H1 (cell line): ENCODE results near the gene TLK1. TPM values are rescaled to one million over a fixed set of nuclear protein-coding genes. Genes with fewer than 3 reads are reported as not detected.

ENCODE experiments used
- CTCF ChIA-PET: fragments of 300-600 bp; sonication (Branson Sonifier 250); formaldehyde crosslinking; loops from one replicate; lab custom pipeline; 2021; ENCODE audit not compliant: partially characterized antibody; lab: Charles Lee
- POLR2A ChIA-PET: fragments of 300-600 bp; sonication (Branson Sonifier 250); formaldehyde crosslinking; loops from one replicate; lab custom pipeline; 2021; ENCODE audit warnings: inconsistent platforms; ENCODE audit not compliant: partially characterized antibody; lab: Charles Lee
- DNase-seq, 2 experiments: peaks; one replicate each; pipeline versions ENCODE4 v3.0.0 to v3.0.0-alpha.2; 2010 to 2022; ENCODE audit warnings: low spot score in 2 of 2, low read depth in 1 of 2, mixed read lengths in 1 of 2
- FAIRE-seq: peaks from 2 replicates; lab custom pipeline; 2011; peaks lifted over from hg19 to GRCh38; lab: Jason Lieb, UNC
- H2AFZ ChIP-seq: 2 replicates; pipeline ENCODE4 v1.8.1; 2012; ENCODE audit warnings: low read length, inconsistent platforms
- H2AK5ac ChIP-seq: 2 replicates; pipeline ENCODE4 v1.6.1; 2013; ENCODE audit warnings: low read depth, low read length
- H2BK120ac ChIP-seq: replicated peaks from 2 replicates; pipeline ENCODE3; 2013; ENCODE audit warnings: low read depth, low read length, inconsistent platforms
- H2BK12ac ChIP-seq: 2 replicates; pipeline ENCODE4 v1.6.1; 2013; ENCODE audit warnings: low read depth, low read length
- H2BK15ac ChIP-seq: 2 replicates; pipeline ENCODE4 v1.6.1; 2013; ENCODE audit warnings: low read length
- H2BK20ac ChIP-seq: 2 replicates; pipeline ENCODE4 v1.6.1; 2013; ENCODE audit warnings: low read length
- H2BK5ac ChIP-seq: 2 replicates; pipeline ENCODE4 v1.6.1; 2013; ENCODE audit warnings: low read depth, low read length
- H3K14ac ChIP-seq: 2 replicates; pipeline ENCODE4 v1.6.1; 2013; ENCODE audit warnings: inconsistent platforms; ENCODE audit not compliant: insufficient read length
- H3K18ac ChIP-seq: 2 replicates; pipeline ENCODE4 v1.6.1; 2013; ENCODE audit warnings: low read length; ENCODE audit errors: extremely low read depth
- H3K23ac ChIP-seq: 2 replicates; pipeline ENCODE4 v1.6.1; 2013; ENCODE audit warnings: inconsistent platforms; ENCODE audit not compliant: insufficient read length
- H3K23me2 ChIP-seq: 2 replicates; pipeline ENCODE4 v1.6.1; 2013; ENCODE audit warnings: low read depth, low read length
- H3K27ac ChIP-seq: 2 replicates; pipeline ENCODE4 v1.6.1; 2011; ENCODE audit warnings: low read depth, low read length, inconsistent platforms
- H3K27me3 ChIP-seq, 4 experiments: replicated peaks in 1 of 4; 1 replicate in 1 of 4; 2 replicates in 3 of 4; pipeline versions ENCODE4 v1.6.1 to v1.8.1; 2011 to 2013; ENCODE audit warnings: low read length in 3 of 4, mild to moderate bottlenecking in 3 of 4, inconsistent platforms in 2 of 4, mixed read lengths in 2 of 4, moderate library complexity in 1 of 4; ENCODE audit not compliant: control insufficient read depth in 3 of 4, insufficient read depth in 3 of 4; ENCODE audit errors: extremely low read depth in 1 of 4
- H3K36me3 ChIP-seq, 4 experiments: 2 replicates each; pipeline versions ENCODE4 v1.6.1 to v1.8.1; 2011 to 2013; ENCODE audit warnings: mild to moderate bottlenecking in 4 of 4, low read length in 3 of 4, moderate library complexity in 2 of 4, control low read depth in 1 of 4, inconsistent platforms in 1 of 4; ENCODE audit not compliant: insufficient read depth in 4 of 4, control insufficient read depth in 2 of 4
- H3K4ac ChIP-seq: replicated peaks from 2 replicates; pipeline ENCODE3; 2013; ENCODE audit warnings: low read length, low read depth, mixed read lengths, inconsistent platforms; ENCODE audit not compliant: insufficient read length
- H3K4me1 ChIP-seq, 4 experiments: replicated peaks in 1 of 4; 1 replicate in 1 of 4; 2 replicates in 3 of 4; pipeline versions ENCODE4 v1.6.1 to v1.8.1; 2011 to 2013; ENCODE audit warnings: low read length in 3 of 4, inconsistent platforms in 2 of 4, mixed read lengths in 1 of 4; ENCODE audit not compliant: insufficient read depth in 4 of 4, control insufficient read depth in 3 of 4
- H3K4me2 ChIP-seq, 2 experiments: 2 replicates each; pipeline versions ENCODE4 v1.6.1 to v1.8.1; 2011 to 2013; ENCODE audit warnings: low read depth in 2 of 2, low read length in 2 of 2, control low read depth in 1 of 2, inconsistent platforms in 1 of 2, mild to moderate bottlenecking in 1 of 2; ENCODE audit not compliant: insufficient read depth in 1 of 2
- H3K4me3 ChIP-seq, 4 experiments: fragments of 200-600, 300-600 bp in 1 of 4; sonication (generic), shearing (Covaris generic), sonication (Bioruptor Twin) in 1 of 4; 2 replicates each; pipeline versions ENCODE4 v1.5.1 to v1.8.1; 2011 to 2016; ENCODE audit warnings: low read length in 4 of 4, low read depth in 3 of 4, control low read depth in 2 of 4, inconsistent platforms in 2 of 4, mild to moderate bottlenecking in 2 of 4, mixed read lengths in 1 of 4, moderate library complexity in 1 of 4; ENCODE audit not compliant: insufficient read depth in 2 of 4; ENCODE audit errors: extremely low read depth in 1 of 4
- H3K56ac ChIP-seq: replicated peaks from 2 replicates; pipeline ENCODE3; 2013; ENCODE audit warnings: low read depth, mild to moderate bottlenecking, mixed read lengths, low read length, inconsistent platforms; ENCODE audit not compliant: insufficient read length
- H3K79me1 ChIP-seq: 2 replicates; pipeline ENCODE4 v1.6.1; 2013; ENCODE audit warnings: low read depth, low read length, control low read depth
- H3K79me2 ChIP-seq, 2 experiments: 2 replicates each; pipeline versions ENCODE4 v1.6.1 to v1.8.1; 2012 to 2013; ENCODE audit warnings: low read length in 2 of 2, mild to moderate bottlenecking in 2 of 2, inconsistent platforms in 1 of 2; ENCODE audit not compliant: insufficient read depth in 2 of 2, control insufficient read depth in 1 of 2
- H3K9ac ChIP-seq, 4 experiments: replicated peaks in 1 of 4; 1 replicate in 1 of 4; 2 replicates in 3 of 4; pipeline versions ENCODE4 v1.6.1 to v1.8.1; 2011 to 2013; ENCODE audit warnings: low read depth in 3 of 4, low read length in 3 of 4, control low read depth in 2 of 4, mild to moderate bottlenecking in 2 of 4, moderate library complexity in 2 of 4, inconsistent platforms in 1 of 4; ENCODE audit errors: extremely low read depth in 1 of 4
- H3K9me3 ChIP-seq, 2 experiments: 2 replicates each; pipeline versions ENCODE4 v1.6.1 to v1.8.1; 2012 to 2013; ENCODE audit warnings: mild to moderate bottlenecking in 2 of 2, moderate library complexity in 2 of 2, control low read depth in 1 of 2, inconsistent platforms in 1 of 2, low read depth in 1 of 2, low read length in 1 of 2, mixed read lengths in 1 of 2; ENCODE audit not compliant: insufficient read depth in 2 of 2
- H4K20me1 ChIP-seq, 2 experiments: replicated peaks in 1 of 2; 2 replicates each; pipeline versions ENCODE3 to v1.8.1; 2011 to 2013; ENCODE audit warnings: inconsistent platforms in 2 of 2, low read length in 2 of 2, mild to moderate bottlenecking in 1 of 2; ENCODE audit not compliant: insufficient read depth in 2 of 2, control insufficient read depth in 1 of 2
- H4K5ac ChIP-seq: 2 replicates; pipeline ENCODE4 v1.6.1; 2013; ENCODE audit warnings: low read length, low read depth, mixed read lengths, inconsistent platforms; ENCODE audit not compliant: insufficient read length
- H4K8ac ChIP-seq: 2 replicates; pipeline ENCODE4 v1.8.0; 2013; ENCODE audit warnings: mild to moderate bottlenecking, moderate library complexity, low read length, inconsistent platforms; ENCODE audit not compliant: insufficient read depth; ENCODE audit errors: extremely low read depth
- H4K91ac ChIP-seq: replicated peaks from 2 replicates; pipeline ENCODE3; 2013; ENCODE audit warnings: low read length, mixed read lengths, inconsistent platforms; ENCODE audit not compliant: insufficient read length
- BACH1 ChIP-seq: IDR thresholded peaks from 2 replicates; pipeline ENCODE4 v1.6.1; 2012; ENCODE audit warnings: low read length, improper control_type of control experiment
- BCL11A ChIP-seq, 2 experiments: IDR thresholded peaks; one replicate each; pipeline ENCODE4 v1.6.1; 2011; ENCODE audit warnings: low read depth in 2 of 2, low read length in 2 of 2, mild to moderate bottlenecking in 2 of 2
- CBX8 ChIP-seq: fragments of 300-800, 300-1000 bp; sonication (generic); IDR thresholded peaks from 2 replicates; pipeline ENCODE4 v1.7.1; 2016; ENCODE audit warnings: low read depth, low read length, borderline replicate concordance
- CTBP2 ChIP-seq: IDR thresholded peaks from 2 replicates; pipeline ENCODE4 v1.7.0; 2011; ENCODE audit warnings: borderline replicate concordance, mild to moderate bottlenecking, moderate library complexity, mixed read lengths, low read length; ENCODE audit not compliant: insufficient read depth, insufficient read length
- CTCF ChIP-seq, 3 experiments: IDR thresholded peaks; 1 replicate in 2 of 3; 2 replicates in 1 of 3; pipeline versions ENCODE4 v1.5.1 to v1.6.1; 2011; ENCODE audit warnings: low read length in 3 of 3, mild to moderate bottlenecking in 3 of 3, inconsistent platforms in 2 of 3, low read depth in 1 of 3, moderate library complexity in 1 of 3; ENCODE audit not compliant: insufficient read depth in 1 of 3; ENCODE audit errors: control extremely low read depth in 1 of 3
- HDAC6 ChIP-seq: IDR thresholded peaks from one replicate; pipeline ENCODE4 v1.7.1; 2012; ENCODE audit warnings: low read depth, mild to moderate bottlenecking, inconsistent platforms, low read length, moderate library complexity
- NRF1 ChIP-seq: IDR thresholded peaks from 2 replicates; pipeline ENCODE4 v1.6.1; 2011; ENCODE audit warnings: mild to moderate bottlenecking, low read depth, low read length, improper control_type of control experiment
- PHF8 ChIP-seq: fragments of 200-600 bp; sonication (generic); conservative IDR thresholded peaks from 2 replicates; pipeline ENCODE4 v1.7.1; 2012; ENCODE audit warnings: low read depth, mild to moderate bottlenecking, inconsistent platforms, low read length, moderate library complexity
- POU5F1 ChIP-seq: IDR thresholded peaks from 2 replicates; pipeline ENCODE4 v1.6.1; 2011; ENCODE audit warnings: low read depth, mild to moderate bottlenecking, low read length, moderate library complexity
- SP2 ChIP-seq: IDR thresholded peaks from 2 replicates; pipeline ENCODE4 v1.6.1; 2012; ENCODE audit warnings: mild to moderate bottlenecking, low read length, inconsistent platforms
- SP4 ChIP-seq: IDR thresholded peaks from 2 replicates; pipeline ENCODE4 v1.6.1; 2012; ENCODE audit warnings: low read length, inconsistent platforms
- TCF12 ChIP-seq: IDR thresholded peaks from 2 replicates; pipeline ENCODE4 v1.6.1; 2011; ENCODE audit warnings: low read depth, mild to moderate bottlenecking, low read length
- YY1 ChIP-seq: IDR thresholded peaks from 2 replicates; pipeline ENCODE4 v1.6.1; 2011; ENCODE audit warnings: low read depth, mild to moderate bottlenecking, low read length
- WGBS, 2 experiments: shearing (Covaris generic) in 1 of 2; methylation state at CpG; one replicate each; pipeline versions ENCODE4 v1.1.6 to v1.1.7; 2013 to 2015; ENCODE audit warnings: low lambda C conversion rate in 2 of 2, mixed read lengths in 2 of 2, inconsistent platforms in 1 of 2, low coverage in 1 of 2, missing lambda C conversion rate in 1 of 2; ENCODE audit not compliant: insufficient replicate concordance in 2 of 2, insufficient coverage in 1 of 2, insufficient read length in 1 of 2; ENCODE audit errors: extremely low coverage in 1 of 2, missing lambda C conversion rate in 1 of 2; 5-methylcytosine and 5-hydroxymethylcytosine counted together
- polyA plus RNA-seq, 7 experiments: library from polyadenylated mRNA; depleted of rRNA in 3 of 7; stranded (reverse) in 5 of 7; unstranded in 2 of 7; fragments of >200 nt in 5 of 7; fragments of 200-250 nt in 2 of 7; gene quantifications; 1 replicate in 5 of 7; 2 replicates in 1 of 7; 4 replicates in 1 of 7; pipeline versions ENCODE4 v1.2.1 to v1.2.3, GENCODE V29; 2011 to 2013; ENCODE audit warnings: missing spikeins in 2 of 7, mixed read lengths in 2 of 7
- total RNA-seq: library from RNA; stranded (reverse); fragmentation: NEBNext Ultra II Directional; extraction: Animal tissue kit (Norgen Biotek cat#: 25700); gene quantifications from 2 replicates; pipeline ENCODE4 v1.2.1, GENCODE V29; 2021

TLK1 gene
- total and polyA plus RNA-seq, 2 of the 8 experiments (the other 6 are each of a cell fraction or from before 2014, with no cell fraction given): 11.2 to 102 TPM

GRCh38 chr2:171104379-171104778 is 56.3 kb downstream of the TLK1 start:
- H3K4me2 ChIP-seq: no peak overlapping the region
- peaks cover 8 to 97% of the 10 kb centered on the region in 2 experiments for H3K79me2 ChIP-seq
- DNase-seq (no peak), FAIRE-seq (no peak)
- no peaks in the 10 kb centered on the region for H3K9me3 ChIP-seq
- H2BK20ac ChIP-seq: no peak overlapping the region
- no peak overlapping the region for H3K9ac ChIP-seq
- H2AFZ ChIP-seq: no peak overlapping the region
- H3K4ac ChIP-seq: no peak overlapping the region
- no peaks in the 10 kb centered on the region; the same call in 1 of the 2 replicates for H3K79me1 ChIP-seq
- H4K91ac ChIP-seq: no peak overlapping the region
- H3K4me3 ChIP-seq: no peak overlapping the region
- no peak overlapping the region for H2BK120ac ChIP-seq
- H4K8ac ChIP-seq: no peak overlapping the region
- no peak overlapping the region for H3K18ac ChIP-seq
- ChIA-PET POLR2A (no interaction called here), CTCF (no interaction called here)
- H4K5ac ChIP-seq: no peak overlapping the region
- no peak overlapping the region for H2BK15ac ChIP-seq
- H3K56ac ChIP-seq: no peak overlapping the region
- no peaks in the 10 kb centered on the region for H3K36me3 ChIP-seq
- no peak overlapping the region for H3K23ac ChIP-seq
- no peaks in the 10 kb centered on the region for H3K23me2 ChIP-seq
- H4K20me1 ChIP-seq: peaks cover 0 to 2% of the 10 kb centered on the region in 2 experiments
- peaks cover 0 to 3% (median 0%) of the 10 kb centered on the region in 4 experiments; a peak in 1 of 7 replicates for H3K4me1 ChIP-seq
- no peak overlapping the region for H2BK5ac ChIP-seq
- no peak overlapping the region for H3K27ac ChIP-seq
- 94% methylated on average over 1 of the region's 1 CpG; no CpG with 5 or more reads in 1 of the 2 experiments for WGBS, 2 experiments
- H2AK5ac ChIP-seq: no peak overlapping the region
- no peaks in the 10 kb centered on the region for H3K27me3 ChIP-seq
- H3K14ac ChIP-seq: no peak overlapping the region
- H2BK12ac ChIP-seq: no peak overlapping the region
- no peak for TF ChIP-seq HDAC6
- TF ChIP-seq TCF12: no peak
- no peak for TF ChIP-seq SP4
- TF ChIP-seq CTCF (IDR thresholded peaks at IDR 0.05; ENCODE audit: control extremely low read depth in 1 of 3, insufficient read depth in 1 of 3, low read depth in 1 of 3, low read length in 3 of 3): no peak
- TF ChIP-seq BACH1: no peak
- TF ChIP-seq POU5F1: no peak
- no peak for TF ChIP-seq CBX8
- no peak for TF ChIP-seq BCL11A (IDR thresholded peaks at IDR 0.05; ENCODE audit: low read depth in 2 of 2, low read length in 2 of 2)
- TF ChIP-seq CTBP2: no peak
- TF ChIP-seq PHF8: no peak
- TF ChIP-seq YY1: no peak
- TF ChIP-seq NRF1: no peak
- no peak for TF ChIP-seq SP2
